Measurements from ENCODE around the gene RPF1. TPM values are rescaled to one million over a fixed set of nuclear protein-coding genes. Genes with fewer than 3 reads are reported as not detected.

Gene RPF1
- total and polyA plus RNA-seq, 2 of the 8 experiments (the other 6 are each of a cell fraction or from before 2014, with no cell fraction given), result 18.7 to 41.8 TPM

DNA sequence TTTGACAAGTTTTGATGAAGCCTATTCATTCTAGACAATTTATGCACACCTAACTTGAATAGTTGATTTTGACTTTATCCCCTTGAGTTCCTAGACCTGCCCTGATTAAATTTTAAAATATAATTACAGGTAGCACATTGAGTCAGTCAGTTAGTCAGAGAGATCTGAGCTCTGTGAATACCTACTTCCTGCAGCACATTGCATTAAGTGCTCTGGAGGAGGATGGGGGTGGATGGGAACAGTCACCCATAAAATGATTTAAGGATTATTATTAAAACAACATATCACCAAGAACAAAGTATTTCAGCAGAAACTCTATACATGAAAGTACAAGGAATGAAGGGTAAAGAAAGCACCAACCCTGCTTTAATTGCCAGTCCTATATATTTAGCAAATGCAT is 11.8 kb upstream of the RPF1 start:
- CTCF ChIA-PET (ENCODE audit: partially characterized antibody), result no interaction called here
- H3K27me3 ChIP-seq (replicated peaks in 1 of 4; ENCODE audit: control insufficient read depth in 3 of 4, extremely low read depth in 1 of 4, insufficient read depth in 3 of 4, low read length in 3 of 4), result peaks cover 0 to 2% (median 0%) of the 10 kb centered on the region in 4 experiments; a peak in 4 of 7 replicates
- POLR2A ChIA-PET (ENCODE audit: partially characterized antibody), result interaction anchor here (0.9 kb wide), 1 partner anchor 88 kb away, joined by 3 read pairs; no protein-coding TSS in a partner anchor

More for the DNA sequence above, 11.8 kb upstream of the RPF1 start:
- no peak overlapping the region for H2BK12ac ChIP-seq (ENCODE audit: low read depth, low read length)
- H3K79me2 ChIP-seq (ENCODE audit: control insufficient read depth in 1 of 2, insufficient read depth in 2 of 2, low read length in 2 of 2), result no peaks in the 10 kb centered on the region
- no peak overlapping the region for H2BK15ac ChIP-seq (ENCODE audit: low read length)
- no peaks in the 10 kb centered on the region for H3K9me3 ChIP-seq (ENCODE audit: insufficient read depth in 2 of 2, low read depth in 1 of 2, low read length in 1 of 2)
- H2AK5ac ChIP-seq (ENCODE audit: low read depth, low read length), result no peak overlapping the region
- no peaks in the 10 kb centered on the region for H3K23me2 ChIP-seq (ENCODE audit: low read depth, low read length)
- no peak for FAIRE-seq
- no peaks in the 10 kb centered on the region for H3K36me3 ChIP-seq (ENCODE audit: control insufficient read depth in 2 of 4, insufficient read depth in 4 of 4, low read length in 3 of 4)
- H3K4me1 ChIP-seq (replicated peaks in 1 of 4; ENCODE audit: control insufficient read depth in 3 of 4, insufficient read depth in 4 of 4, low read length in 3 of 4), result no peaks in the 10 kb centered on the region
- no peak overlapping the region for H4K91ac ChIP-seq (replicated peaks; ENCODE audit: insufficient read length, low read length)
- no peak overlapping the region for H3K23ac ChIP-seq (ENCODE audit: insufficient read length)
- no peak overlapping the region for H2BK120ac ChIP-seq (replicated peaks; ENCODE audit: low read depth, low read length)
- H3K4me2 ChIP-seq (ENCODE audit: insufficient read depth in 1 of 2, low read depth in 2 of 2, low read length in 2 of 2), result no peak overlapping the region
- no peak overlapping the region for H3K9ac ChIP-seq (replicated peaks in 1 of 4; ENCODE audit: extremely low read depth in 1 of 4, low read depth in 3 of 4, low read length in 3 of 4)
- H3K4me3 ChIP-seq (ENCODE audit: extremely low read depth in 1 of 4, insufficient read depth in 2 of 4, low read depth in 3 of 4, low read length in 4 of 4), result no peak overlapping the region
- TF ChIP-seq CHD2 (IDR thresholded peaks at IDR 0.05; ENCODE audit: low read length) (no peak), TEAD4 (IDR thresholded peaks at IDR 0.05; ENCODE audit: low read depth, low read length) (no peak)
- no peak overlapping the region for H3K27ac ChIP-seq (ENCODE audit: low read depth, low read length)
- H2BK5ac ChIP-seq (ENCODE audit: low read depth, low read length), result no peak overlapping the region
- H4K8ac ChIP-seq (ENCODE audit: extremely low read depth, insufficient read depth, low read length), result no peak overlapping the region
- H3K4ac ChIP-seq (replicated peaks; ENCODE audit: insufficient read length, low read depth, low read length), result no peak overlapping the region
- H3K14ac ChIP-seq (ENCODE audit: insufficient read length), result no peak overlapping the region
- H2AFZ ChIP-seq (ENCODE audit: low read length), result no peak overlapping the region
- no peaks in the 10 kb centered on the region for H4K20me1 ChIP-seq (replicated peaks in 1 of 2; ENCODE audit: control insufficient read depth in 1 of 2, insufficient read depth in 2 of 2, low read length in 2 of 2)
- no peak overlapping the region for H2BK20ac ChIP-seq (ENCODE audit: low read length)
- H3K56ac ChIP-seq (replicated peaks; ENCODE audit: insufficient read length, low read depth, low read length), result no peak overlapping the region
- H3K18ac ChIP-seq (ENCODE audit: extremely low read depth, low read length), result no peak overlapping the region
- no peak for DNase-seq (ENCODE audit: low read depth in 1 of 2, low spot score in 2 of 2)
- H4K5ac ChIP-seq (ENCODE audit: insufficient read length, low read depth, low read length), result no peak overlapping the region
- H3K79me1 ChIP-seq (ENCODE audit: low read depth, low read length), result no peaks in the 10 kb centered on the region
